ENCODE measurements around the gene SLC25A12. TPM values are rescaled to one million over a fixed set of nuclear protein-coding genes. Genes with fewer than 3 reads are reported as not detected.

SLC25A12 gene, protein sequence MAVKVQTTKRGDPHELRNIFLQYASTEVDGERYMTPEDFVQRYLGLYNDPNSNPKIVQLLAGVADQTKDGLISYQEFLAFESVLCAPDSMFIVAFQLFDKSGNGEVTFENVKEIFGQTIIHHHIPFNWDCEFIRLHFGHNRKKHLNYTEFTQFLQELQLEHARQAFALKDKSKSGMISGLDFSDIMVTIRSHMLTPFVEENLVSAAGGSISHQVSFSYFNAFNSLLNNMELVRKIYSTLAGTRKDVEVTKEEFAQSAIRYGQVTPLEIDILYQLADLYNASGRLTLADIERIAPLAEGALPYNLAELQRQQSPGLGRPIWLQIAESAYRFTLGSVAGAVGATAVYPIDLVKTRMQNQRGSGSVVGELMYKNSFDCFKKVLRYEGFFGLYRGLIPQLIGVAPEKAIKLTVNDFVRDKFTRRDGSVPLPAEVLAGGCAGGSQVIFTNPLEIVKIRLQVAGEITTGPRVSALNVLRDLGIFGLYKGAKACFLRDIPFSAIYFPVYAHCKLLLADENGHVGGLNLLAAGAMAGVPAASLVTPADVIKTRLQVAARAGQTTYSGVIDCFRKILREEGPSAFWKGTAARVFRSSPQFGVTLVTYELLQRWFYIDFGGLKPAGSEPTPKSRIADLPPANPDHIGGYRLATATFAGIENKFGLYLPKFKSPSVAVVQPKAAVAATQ
- 9.7 TPM for total RNA-seq (2013)
- polyA plus RNA-seq (1 to 10 TPM; 6.5 to 8.8 (median 7.0) TPM), polyA minus RNA-seq (5.0 and 5.7 TPM in 2 replicates), total RNA-seq (7.3 to 16.7 (median 13.7) reads per million in 11 experiments)

GRCh38 chr2:171893824-171894611, at the start of gene SLC25A12:
SLC25A12 (minus strand) TSS chr2:171894244; CDS start chr2:171894214, 30 bp downstream.
- H2AFZ ChIP-seq (ENCODE audit: insufficient read depth, low read depth, low read length, poor library complexity, severe bottlenecking) = peak within 1 kb of the TSS; percentile 100
- peak within 1 kb of the TSS; percentile 99 for H3K4me3 Mint-ChIP-seq
- intact Hi-C loops (cut with micrococcal nuclease) = no loop called here
- H3K27me3 Mint-ChIP-seq (ENCODE audit: low read depth in 3 of 3) = peaks cover 2 to 7% (median 3%) of the 10 kb centered on the region in 3 donors
- under 1% methylated on average over 55 of the region's 63 CpGs for WGBS (ENCODE audit: insufficient coverage)
- peak within 1 kb of the TSS; percentile 92 to 99 (median 99) for H3K4me3 ChIP-seq (replicated peaks in 1 of 3; ENCODE audit: low read depth in 2 of 3, low read length in 3 of 3)
- peak within 1 kb of the TSS; percentile 80 for H3K4me2 ChIP-seq (replicated peaks; ENCODE audit: extremely low read depth, low read length, poor library complexity, severe bottlenecking)
- peaks cover 0 to 7% (median under 1%) of the 10 kb centered on the region in 7 donors for H3K9me3 Mint-ChIP-seq
- peak within 1 kb of the TSS; percentile 89 to 97 (median 92) for H3K27ac Mint-ChIP-seq
- peaks cover 14 to 17% of the 10 kb centered on the region in 2 donors for H3K36me3 Mint-ChIP-seq
- TF ChIP-seq, protein P1, sequence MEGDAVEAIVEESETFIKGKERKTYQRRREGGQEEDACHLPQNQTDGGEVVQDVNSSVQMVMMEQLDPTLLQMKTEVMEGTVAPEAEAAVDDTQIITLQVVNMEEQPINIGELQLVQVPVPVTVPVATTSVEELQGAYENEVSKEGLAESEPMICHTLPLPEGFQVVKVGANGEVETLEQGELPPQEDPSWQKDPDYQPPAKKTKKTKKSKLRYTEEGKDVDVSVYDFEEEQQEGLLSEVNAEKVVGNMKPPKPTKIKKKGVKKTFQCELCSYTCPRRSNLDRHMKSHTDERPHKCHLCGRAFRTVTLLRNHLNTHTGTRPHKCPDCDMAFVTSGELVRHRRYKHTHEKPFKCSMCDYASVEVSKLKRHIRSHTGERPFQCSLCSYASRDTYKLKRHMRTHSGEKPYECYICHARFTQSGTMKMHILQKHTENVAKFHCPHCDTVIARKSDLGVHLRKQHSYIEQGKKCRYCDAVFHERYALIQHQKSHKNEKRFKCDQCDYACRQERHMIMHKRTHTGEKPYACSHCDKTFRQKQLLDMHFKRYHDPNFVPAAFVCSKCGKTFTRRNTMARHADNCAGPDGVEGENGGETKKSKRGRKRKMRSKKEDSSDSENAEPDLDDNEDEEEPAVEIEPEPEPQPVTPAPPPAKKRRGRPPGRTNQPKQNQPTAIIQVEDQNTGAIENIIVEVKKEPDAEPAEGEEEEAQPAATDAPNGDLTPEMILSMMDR (IDR thresholded peaks at IDR 0.05) = no peak
- no peaks in the 10 kb centered on the region for H3K9me3 ChIP-seq (replicated peaks in 1 of 2; ENCODE audit: control insufficient read depth in 1 of 2, insufficient read depth in 1 of 2, low read length in 2 of 2)
- no peaks in the 10 kb centered on the region for H4K20me1 ChIP-seq (ENCODE audit: insufficient read depth, low read length)
- no peaks in the 10 kb centered on the region for H3K27me3 ChIP-seq (ENCODE audit: control insufficient read depth in 2 of 2, insufficient read depth in 2 of 2, low read length in 2 of 2)
- peaks cover 0 to 21% of the 10 kb centered on the region in 2 donors for H3K36me3 ChIP-seq (replicated peaks in 1 of 2; ENCODE audit: control insufficient read depth in 1 of 2, insufficient read depth in 2 of 2, low read length in 2 of 2)
- peak; percentile 64 to 87 (median 75) for DNase-seq
- H3K4me1 ChIP-seq (ENCODE audit: control insufficient read depth in 1 of 2, insufficient read depth in 2 of 2, low read length in 2 of 2) = peaks cover 13 to 17% of the 10 kb centered on the region in 2 donors
- peaks cover 20% of the 10 kb centered on the region for H3K4me1 Mint-ChIP-seq
- H3K27ac ChIP-seq (ENCODE audit: low read depth in 1 of 2, low read length in 2 of 2) = peak within 1 kb of the TSS; percentile 57 to 88
- peaks cover 20% of the 10 kb centered on the region for H3K79me2 ChIP-seq (ENCODE audit: insufficient read depth, low read length)
- peak within 1 kb of the TSS; percentile 80 for H3K9ac ChIP-seq (ENCODE audit: insufficient read depth, low read length, poor library complexity, severe bottlenecking)

DNA sequence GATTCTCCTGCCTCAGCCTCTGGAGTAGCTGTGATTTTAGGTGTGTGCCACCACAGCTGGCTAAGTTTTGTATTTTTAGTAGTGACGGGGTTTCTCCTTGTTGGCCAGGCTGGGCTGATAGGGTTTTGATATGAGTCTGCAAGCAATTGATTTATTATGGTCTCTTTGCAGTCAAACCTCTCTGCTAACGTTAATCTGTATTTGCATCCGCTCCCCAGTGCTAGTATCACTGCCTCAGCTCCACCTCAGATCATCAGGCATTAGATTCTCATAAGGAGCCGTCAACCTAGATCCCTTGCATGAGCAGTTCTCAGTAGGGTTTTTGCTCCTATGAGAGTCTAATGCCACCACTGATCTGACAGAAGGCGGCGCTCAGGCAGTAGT, 47.3 kb upstream of the SLC25A12 start:
- no peak overlapping the region for H2AFZ ChIP-seq (ENCODE audit: insufficient read depth, low read depth, low read length, poor library complexity, severe bottlenecking)
- no peak for DNase-seq
- WGBS (ENCODE audit: insufficient coverage) = no CpG with 5 or more reads among the region's 6 CpGs
- no peak overlapping the region for H3K9ac ChIP-seq (ENCODE audit: insufficient read depth, low read length, poor library complexity, severe bottlenecking)
- H3K9me3 ChIP-seq (replicated peaks in 1 of 2; ENCODE audit: control insufficient read depth in 1 of 2, insufficient read depth in 1 of 2, low read length in 2 of 2) = no peaks in the 10 kb centered on the region
- intact Hi-C loops (cut with micrococcal nuclease) = no loop called here
- peaks cover 26 to 29% of the 10 kb centered on the region in 2 donors for H3K4me1 ChIP-seq (ENCODE audit: control insufficient read depth in 1 of 2, insufficient read depth in 2 of 2, low read length in 2 of 2)
- Mint-ChIP-seq H3K4me3 (no peak overlapping the region), H3K9me3 (no peaks in the 10 kb centered on the region), H3K4me1 (peaks cover 41% of the 10 kb centered on the region), H3K27me3 (ENCODE audit: low read depth in 3 of 3) (peaks cover 0 to 1% (median 1%) of the 10 kb centered on the region in 3 donors), H3K36me3 (peaks cover 3% of the 10 kb centered on the region in 2 donors), H3K27ac (peak overlapping the region in 4 of 7 donors; percentile 55 to 84 (median 67))
- TF ChIP-seq, protein P1 (IDR thresholded peaks at IDR 0.05) = no peak
- H3K4me2 ChIP-seq (replicated peaks; ENCODE audit: extremely low read depth, low read length, poor library complexity, severe bottlenecking) = no peak overlapping the region
- H3K79me2 ChIP-seq (ENCODE audit: insufficient read depth, low read length) = peaks cover 90% of the 10 kb centered on the region
- no peaks in the 10 kb centered on the region for H3K36me3 ChIP-seq (replicated peaks in 1 of 2; ENCODE audit: control insufficient read depth in 1 of 2, insufficient read depth in 2 of 2, low read length in 2 of 2)
- H3K27me3 ChIP-seq (ENCODE audit: control insufficient read depth in 2 of 2, insufficient read depth in 2 of 2, low read length in 2 of 2) = no peaks in the 10 kb centered on the region
- H4K20me1 ChIP-seq (ENCODE audit: insufficient read depth, low read length) = no peaks in the 10 kb centered on the region
- no peak overlapping the region for H3K4me3 ChIP-seq (replicated peaks in 1 of 3; ENCODE audit: low read depth in 2 of 3, low read length in 3 of 3)
- peak overlapping the region in 1 of 2 donors; percentile 78 for H3K27ac ChIP-seq (ENCODE audit: low read depth in 1 of 2, low read length in 2 of 2)

Data from CD14-positive monocyte (primary cell).